Measurements from ENCODE around the gene GCK.

- TF ChIP-seq EZH2phosphoT487 (IDR thresholded peaks at IDR 0.05; ENCODE audit: borderline replicate concordance, low read length), result no peak
- TF ChIP-seq CTCF (IDR thresholded peaks at IDR 0.05; ENCODE audit: low read depth, low read length, poor library complexity, severe bottlenecking), result no peak
Measured at GRCh38 chr7:44215531-44215930, 26.3 kb upstream of the GCK start.
